K562 (cell line): ENCODE results near the gene DPH7. TPM values are rescaled to one million over a fixed set of nuclear protein-coding genes. Genes with fewer than 3 reads are reported as not detected.

ENCODE experiments used
- ELF4 ChIP-seq: fragments of 450-650 bp; formaldehyde crosslinking; IDR thresholded peaks from 2 replicates; pipeline ENCODE4 v1.4.0; 2022; ENCODE audit warnings: missing genetic modification characterization
- RBFOX2 ChIP-seq: fragments of 200-400 bp; formaldehyde crosslinking; IDR thresholded peaks from 2 replicates; pipeline ENCODE4 v1.6.1; 2017; ENCODE audit warnings: low read depth, mild to moderate bottlenecking, low read length, moderate library complexity
- polyA plus RNA-seq, 8 experiments: library from polyadenylated mRNA; depleted of rRNA in 4 of 8; stranded (reverse) in 5 of 8; unstranded in 3 of 8; fragments of >200 nt; fragmentation: Nextera tagmentation in 2 of 8; fragmentation: Illumina TruSeq in 1 of 8; extraction: Ambion mirVana in 2 of 8; extraction: Trizol in 1 of 8; gene quantifications; 2 replicates each; pipeline versions ENCODE4 v1.2.1 to v1.2.3, GENCODE V29; 2011 to 2014; ENCODE audit warnings: inconsistent platforms in 1 of 8, missing spikeins in 1 of 8
- total RNA-seq, 7 experiments: library from RNA; depleted of rRNA in 6 of 7; stranded (reverse); fragments of >200 nt in 6 of 7; fragmentation: Illumina TruSeq in 2 of 7; extraction: Trizol in 2 of 7; gene quantifications; 2 replicates each; pipeline versions ENCODE4 v1.2.1 to v1.2.3, GENCODE V29; 2011 to 2021; ENCODE audit warnings: low replicate concordance in 1 of 7
- TF ChIP-seq, protein P1 (sequence below): fragments of 250-450 bp; sonication (Bioruptor Pico); IDR thresholded peaks from 2 replicates; pipeline ENCODE4 v1.5.0; 2022; ENCODE audit warnings: mild to moderate bottlenecking
- TF ChIP-seq, protein P2 (sequence below): fragments of 450-650 bp; conservative IDR thresholded peaks from 2 replicates; pipeline ENCODE4 v1.6.1; 2016; ENCODE audit warnings: missing genetic modification characterization, low read depth, mild to moderate bottlenecking, control low read depth, missing compliant biosample characterization
- TF ChIP-seq, protein P3 (sequence below): sonication (generic); formaldehyde crosslinking; IDR thresholded peaks from 2 replicates; pipeline ENCODE4 v1.8.0; 2022; ENCODE audit warnings: mild to moderate bottlenecking, missing genetic modification reagents
- TF ChIP-seq, protein P4 (sequence below), 2 experiments: fragments of 450-650 bp; formaldehyde crosslinking in 1 of 2; IDR thresholded peaks; 2 replicates each; pipeline versions ENCODE4 v1.4.0 to v1.6.1; 2014 to 2020; ENCODE audit warnings: mild to moderate bottlenecking in 2 of 2, borderline replicate concordance in 1 of 2, low read depth in 1 of 2

Gene DPH7
- total and polyA plus RNA-seq, 9 of the 15 experiments (the other 6 are each of a cell fraction or from before 2014, with no cell fraction given), result 13.9 to 68.6 (median 41.3) TPM

DNA sequence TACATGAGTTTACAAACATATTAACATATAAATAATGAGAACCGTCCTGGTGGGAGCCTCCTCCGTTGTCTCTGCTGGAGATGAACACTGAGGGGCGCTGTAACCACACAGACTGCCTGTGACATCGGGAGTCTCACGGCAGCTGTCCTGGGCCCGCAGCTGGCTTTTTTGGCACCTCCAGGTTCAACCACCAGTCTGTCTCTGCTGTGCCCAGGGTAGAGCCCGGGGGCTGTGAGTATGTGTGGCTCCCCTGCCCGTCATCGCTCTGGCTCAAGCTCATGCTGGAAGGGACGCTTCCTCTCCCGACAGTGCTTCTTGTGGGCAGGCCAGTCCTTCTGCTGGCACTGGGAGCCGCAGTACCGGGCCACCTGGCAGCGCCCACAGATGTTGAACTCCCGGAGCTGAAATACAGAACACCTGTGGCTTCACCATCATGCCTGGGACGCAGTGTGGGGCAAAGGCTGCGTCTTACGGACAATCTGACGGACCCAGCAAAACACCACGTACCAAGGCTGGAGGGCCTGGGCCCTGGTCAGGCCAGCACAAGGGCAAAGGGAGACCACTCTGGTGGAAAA, 3.6 kb upstream of the DPH7 start (continued):
- TF ChIP-seq, protein P1, sequence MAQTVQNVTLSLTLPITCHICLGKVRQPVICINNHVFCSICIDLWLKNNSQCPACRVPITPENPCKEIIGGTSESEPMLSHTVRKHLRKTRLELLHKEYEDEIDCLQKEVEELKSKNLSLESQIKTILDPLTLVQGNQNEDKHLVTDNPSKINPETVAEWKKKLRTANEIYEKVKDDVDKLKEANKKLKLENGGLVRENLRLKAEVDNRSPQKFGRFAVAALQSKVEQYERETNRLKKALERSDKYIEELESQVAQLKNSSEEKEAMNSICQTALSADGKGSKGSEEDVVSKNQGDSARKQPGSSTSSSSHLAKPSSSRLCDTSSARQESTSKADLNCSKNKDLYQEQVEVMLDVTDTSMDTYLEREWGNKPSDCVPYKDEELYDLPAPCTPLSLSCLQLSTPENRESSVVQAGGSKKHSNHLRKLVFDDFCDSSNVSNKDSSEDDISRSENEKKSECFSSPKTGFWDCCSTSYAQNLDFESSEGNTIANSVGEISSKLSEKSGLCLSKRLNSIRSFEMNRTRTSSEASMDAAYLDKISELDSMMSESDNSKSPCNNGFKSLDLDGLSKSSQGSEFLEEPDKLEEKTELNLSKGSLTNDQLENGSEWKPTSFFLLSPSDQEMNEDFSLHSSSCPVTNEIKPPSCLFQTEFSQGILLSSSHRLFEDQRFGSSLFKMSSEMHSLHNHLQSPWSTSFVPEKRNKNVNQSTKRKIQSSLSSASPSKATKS (CRISPR knock-in tag), result no peak
- TF ChIP-seq RBFOX2 (peak; percentile 42; the same call in 1 of the 2 replicates), ELF4 (CRISPR knock-in tag) (no peak)
- TF ChIP-seq, protein P2, sequence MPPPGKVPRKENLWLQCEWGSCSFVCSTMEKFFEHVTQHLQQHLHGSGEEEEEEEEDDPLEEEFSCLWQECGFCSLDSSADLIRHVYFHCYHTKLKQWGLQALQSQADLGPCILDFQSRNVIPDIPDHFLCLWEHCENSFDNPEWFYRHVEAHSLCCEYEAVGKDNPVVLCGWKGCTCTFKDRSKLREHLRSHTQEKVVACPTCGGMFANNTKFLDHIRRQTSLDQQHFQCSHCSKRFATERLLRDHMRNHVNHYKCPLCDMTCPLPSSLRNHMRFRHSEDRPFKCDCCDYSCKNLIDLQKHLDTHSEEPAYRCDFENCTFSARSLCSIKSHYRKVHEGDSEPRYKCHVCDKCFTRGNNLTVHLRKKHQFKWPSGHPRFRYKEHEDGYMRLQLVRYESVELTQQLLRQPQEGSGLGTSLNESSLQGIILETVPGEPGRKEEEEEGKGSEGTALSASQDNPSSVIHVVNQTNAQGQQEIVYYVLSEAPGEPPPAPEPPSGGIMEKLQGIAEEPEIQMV (tag), result no peak
- TF ChIP-seq, protein P3, sequence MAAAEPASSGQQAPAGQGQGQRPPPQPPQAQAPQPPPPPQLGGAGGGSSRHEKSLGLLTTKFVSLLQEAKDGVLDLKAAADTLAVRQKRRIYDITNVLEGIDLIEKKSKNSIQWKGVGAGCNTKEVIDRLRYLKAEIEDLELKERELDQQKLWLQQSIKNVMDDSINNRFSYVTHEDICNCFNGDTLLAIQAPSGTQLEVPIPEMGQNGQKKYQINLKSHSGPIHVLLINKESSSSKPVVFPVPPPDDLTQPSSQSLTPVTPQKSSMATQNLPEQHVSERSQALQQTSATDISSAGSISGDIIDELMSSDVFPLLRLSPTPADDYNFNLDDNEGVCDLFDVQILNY (CRISPR knock-in tag), result no peak
- TF ChIP-seq, protein P4, sequence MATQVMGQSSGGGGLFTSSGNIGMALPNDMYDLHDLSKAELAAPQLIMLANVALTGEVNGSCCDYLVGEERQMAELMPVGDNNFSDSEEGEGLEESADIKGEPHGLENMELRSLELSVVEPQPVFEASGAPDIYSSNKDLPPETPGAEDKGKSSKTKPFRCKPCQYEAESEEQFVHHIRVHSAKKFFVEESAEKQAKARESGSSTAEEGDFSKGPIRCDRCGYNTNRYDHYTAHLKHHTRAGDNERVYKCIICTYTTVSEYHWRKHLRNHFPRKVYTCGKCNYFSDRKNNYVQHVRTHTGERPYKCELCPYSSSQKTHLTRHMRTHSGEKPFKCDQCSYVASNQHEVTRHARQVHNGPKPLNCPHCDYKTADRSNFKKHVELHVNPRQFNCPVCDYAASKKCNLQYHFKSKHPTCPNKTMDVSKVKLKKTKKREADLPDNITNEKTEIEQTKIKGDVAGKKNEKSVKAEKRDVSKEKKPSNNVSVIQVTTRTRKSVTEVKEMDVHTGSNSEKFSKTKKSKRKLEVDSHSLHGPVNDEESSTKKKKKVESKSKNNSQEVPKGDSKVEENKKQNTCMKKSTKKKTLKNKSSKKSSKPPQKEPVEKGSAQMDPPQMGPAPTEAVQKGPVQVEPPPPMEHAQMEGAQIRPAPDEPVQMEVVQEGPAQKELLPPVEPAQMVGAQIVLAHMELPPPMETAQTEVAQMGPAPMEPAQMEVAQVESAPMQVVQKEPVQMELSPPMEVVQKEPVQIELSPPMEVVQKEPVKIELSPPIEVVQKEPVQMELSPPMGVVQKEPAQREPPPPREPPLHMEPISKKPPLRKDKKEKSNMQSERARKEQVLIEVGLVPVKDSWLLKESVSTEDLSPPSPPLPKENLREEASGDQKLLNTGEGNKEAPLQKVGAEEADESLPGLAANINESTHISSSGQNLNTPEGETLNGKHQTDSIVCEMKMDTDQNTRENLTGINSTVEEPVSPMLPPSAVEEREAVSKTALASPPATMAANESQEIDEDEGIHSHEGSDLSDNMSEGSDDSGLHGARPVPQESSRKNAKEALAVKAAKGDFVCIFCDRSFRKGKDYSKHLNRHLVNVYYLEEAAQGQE (IDR thresholded peaks at IDR 0.05; ENCODE audit: borderline replicate concordance), result peak; percentile 51; the same call in 1 of the 2 replicates
- TF ChIP-seq, protein P4 (CRISPR knock-in tag; IDR thresholded peaks at IDR 0.05; ENCODE audit: low read depth), result no peak
